GM12891 (cell line): Measurements from ENCODE around the gene NECTIN4.

ENCODE experiments used
- DNase-seq: peaks from one replicate; pipeline ENCODE4 v3.0.0; 2011; ENCODE audit warnings: low spot score; ENCODE audit not compliant: insufficient read length
- FAIRE-seq: peaks from 2 replicates; lab custom pipeline; 2011; peaks lifted over from hg19 to GRCh38; lab: Jason Lieb, UNC
- PAX5 ChIP-seq: IDR thresholded peaks from 2 replicates; pipeline ENCODE4 v1.6.1; 2011; ENCODE audit warnings: low read length, moderate library complexity, mild to moderate bottlenecking; ENCODE audit not compliant: insufficient read depth, severe bottlenecking
- POLR2A ChIP-seq: IDR thresholded peaks from 2 replicates; pipeline ENCODE4 v1.6.1; 2011; ENCODE audit warnings: low read depth, low read length, control low read depth
- POLR2AphosphoS5 ChIP-seq: IDR thresholded peaks from 2 replicates; pipeline ENCODE4 v1.6.1; 2011; ENCODE audit warnings: low read depth, low read length, control low read depth
- POU2F2 ChIP-seq: IDR thresholded peaks from 2 replicates; pipeline ENCODE4 v1.6.1; 2011; ENCODE audit warnings: low read depth, mild to moderate bottlenecking, control low read depth, low read length, moderate library complexity
- SPI1 ChIP-seq: IDR thresholded peaks from 2 replicates; pipeline ENCODE4 v1.6.1; 2011; ENCODE audit warnings: low read depth, low read length, control low read depth
- TAF1 ChIP-seq: IDR thresholded peaks from 2 replicates; pipeline ENCODE4 v1.6.1; 2011; ENCODE audit warnings: low read depth, low read length, control low read depth

The NECTIN4 gene

GRCh38 chr1:161094481-161094880, 5.1 kb upstream of the NECTIN4 start:
- DNase-seq = no peak
- no peak for TF ChIP-seq POLR2A
- TF ChIP-seq POU2F2 = no peak
- no peak for TF ChIP-seq PAX5
- no peak for TF ChIP-seq TAF1
- no peak for TF ChIP-seq POLR2AphosphoS5
- TF ChIP-seq SPI1 = no peak
- FAIRE-seq = no peak

GRCh38 chr1:161092621-161093028, 3.3 kb upstream of the NECTIN4 start:
- no peak for DNase-seq
- no peak for TF ChIP-seq POLR2AphosphoS5
- no peak for TF ChIP-seq POLR2A
- no peak for TF ChIP-seq PAX5
- TF ChIP-seq POU2F2 = no peak
- no peak for TF ChIP-seq SPI1
- TF ChIP-seq TAF1 = no peak
- no peak for FAIRE-seq

- no peak for TF ChIP-seq PAX5
- TF ChIP-seq POLR2AphosphoS5 = no peak
- no peak for TF ChIP-seq TAF1
- no peak for TF ChIP-seq SPI1
- no peak for TF ChIP-seq POU2F2
- TF ChIP-seq POLR2A = no peak
- DNase-seq = no peak
- FAIRE-seq = no peak
Observed at GRCh38 chr1:161091796-161092507, 2.6 kb upstream of the NECTIN4 start.

GRCh38 chr1:161091093-161091492, 1.7 kb upstream of the NECTIN4 start:
- DNase-seq = no peak
- no peak for TF ChIP-seq POLR2AphosphoS5
- TF ChIP-seq POU2F2 = no peak
- no peak for TF ChIP-seq PAX5
- no peak for TF ChIP-seq TAF1
- no peak for TF ChIP-seq SPI1
- no peak for TF ChIP-seq POLR2A
- FAIRE-seq = no peak

- TF ChIP-seq SPI1 (no peak), TAF1 (no peak), POLR2A (no peak), POU2F2 (no peak), PAX5 (no peak), POLR2AphosphoS5 (no peak)
- no peak for FAIRE-seq
- DNase-seq = no peak
Observed at GRCh38 chr1:161090617-161091016, 1.3 kb upstream of the NECTIN4 start.

- TF ChIP-seq POU2F2 (no peak), SPI1 (no peak), POLR2AphosphoS5 (no peak), TAF1 (no peak), POLR2A (no peak), PAX5 (no peak)
- FAIRE-seq (no peak), DNase-seq (no peak)
Observed at GRCh38 chr1:161089938-161090337, 580 bp upstream of the NECTIN4 start.

- TF ChIP-seq TAF1 (no peak), PAX5 (no peak), POLR2AphosphoS5 (no peak), POLR2A (no peak), POU2F2 (no peak), SPI1 (no peak)
- FAIRE-seq (no peak), DNase-seq (no peak)
Observed at GRCh38 chr1:161088587-161089110, 709 bp downstream of the NECTIN4 start.

- no peak for TF ChIP-seq POU2F2
- TF ChIP-seq POLR2A = no peak
- TF ChIP-seq TAF1 = no peak
- TF ChIP-seq PAX5 = no peak
- TF ChIP-seq SPI1 = no peak
- no peak for TF ChIP-seq POLR2AphosphoS5
- FAIRE-seq (no peak), DNase-seq (no peak)
Observed at GRCh38 chr1:161086457-161086856, 2.9 kb downstream of the NECTIN4 start.

- no peak for DNase-seq
- no peak for TF ChIP-seq POLR2A
- no peak for TF ChIP-seq TAF1
- TF ChIP-seq SPI1 = no peak
- no peak for TF ChIP-seq POLR2AphosphoS5
- TF ChIP-seq PAX5 = no peak
- no peak for FAIRE-seq
Observed at GRCh38 chr1:161085165-161085564, 4.2 kb downstream of the NECTIN4 start.
